Measurements from ENCODE around the gene SMIM9. TPM values are rescaled to one million over a fixed set of nuclear protein-coding genes. Genes with fewer than 3 reads are reported as not detected.
A peak's percentile ranks its signal among the peaks of the same experiment; 100 is the strongest.

SMIM9 gene
- total RNA-seq, 1 donor from 2014 or later, result not detected

DNA sequence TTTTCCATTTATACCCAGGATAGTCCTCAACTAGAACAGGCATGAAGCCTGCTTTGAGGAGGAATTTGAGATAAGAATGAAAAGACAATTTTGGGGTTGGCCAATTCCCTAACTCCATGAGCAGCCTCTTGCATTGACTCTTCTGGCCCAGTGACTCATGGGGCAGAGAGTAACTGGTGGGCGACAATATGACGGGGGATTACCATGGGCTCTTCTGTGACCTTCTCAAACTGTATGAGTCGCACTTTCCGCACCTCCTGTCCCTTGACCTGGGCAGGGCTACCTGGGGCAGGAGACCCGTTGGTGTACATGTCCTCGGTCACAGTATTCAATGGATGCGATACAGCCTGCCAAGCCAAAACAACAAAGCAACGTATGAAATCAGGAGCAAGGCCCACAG, 42.5 kb downstream of the SMIM9 start:
- ATAC-seq, result no peak
- intact Hi-C loops (cut with micrococcal nuclease), result no loop called here
- no peak for DNase-seq

DNA sequence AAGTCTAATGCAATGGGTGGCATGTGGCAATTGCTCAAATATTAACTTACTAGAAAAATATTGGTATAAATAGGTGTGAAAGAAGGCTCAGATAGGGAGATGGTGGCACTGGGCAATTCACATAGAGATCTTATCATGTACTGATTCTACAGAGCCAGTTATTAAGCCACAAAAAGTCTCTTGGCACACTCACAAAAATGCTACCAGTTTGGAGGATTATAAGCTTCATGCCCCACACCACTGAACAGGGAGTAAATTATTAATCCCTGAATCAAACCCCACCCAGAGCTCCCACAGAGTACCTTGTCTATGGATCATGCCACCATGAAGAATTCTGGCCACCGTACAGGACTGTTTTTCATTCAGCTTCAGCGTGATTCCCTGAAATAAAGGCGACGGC, 43.0 kb downstream of the SMIM9 start:
- DNase-seq, result no peak
- intact Hi-C loops (cut with micrococcal nuclease), result no loop called here
- ATAC-seq, result no peak

DNA sequence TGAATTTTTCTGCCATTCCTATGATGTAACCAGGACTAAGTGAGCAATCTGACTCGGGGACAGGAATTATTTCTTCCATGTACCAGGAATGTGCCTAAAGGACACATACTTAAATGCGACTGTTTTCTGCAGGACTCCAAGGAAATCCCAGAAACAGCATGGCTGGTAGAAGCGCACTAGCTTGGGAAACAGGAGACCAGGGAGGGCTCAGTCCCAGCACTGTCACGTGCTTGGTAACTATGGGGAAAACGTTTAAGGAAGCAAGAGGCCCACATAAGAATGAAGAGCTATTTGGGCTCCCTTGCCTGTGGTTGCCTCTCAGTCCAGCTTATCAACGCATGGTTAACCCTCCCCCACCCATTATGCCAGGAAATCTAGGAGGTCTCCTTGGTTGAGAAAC, 48.7 kb downstream of the SMIM9 start:
- no peak for ATAC-seq
- DNase-seq, result no peak
- intact Hi-C loops (cut with micrococcal nuclease), result no loop called here

DNA sequence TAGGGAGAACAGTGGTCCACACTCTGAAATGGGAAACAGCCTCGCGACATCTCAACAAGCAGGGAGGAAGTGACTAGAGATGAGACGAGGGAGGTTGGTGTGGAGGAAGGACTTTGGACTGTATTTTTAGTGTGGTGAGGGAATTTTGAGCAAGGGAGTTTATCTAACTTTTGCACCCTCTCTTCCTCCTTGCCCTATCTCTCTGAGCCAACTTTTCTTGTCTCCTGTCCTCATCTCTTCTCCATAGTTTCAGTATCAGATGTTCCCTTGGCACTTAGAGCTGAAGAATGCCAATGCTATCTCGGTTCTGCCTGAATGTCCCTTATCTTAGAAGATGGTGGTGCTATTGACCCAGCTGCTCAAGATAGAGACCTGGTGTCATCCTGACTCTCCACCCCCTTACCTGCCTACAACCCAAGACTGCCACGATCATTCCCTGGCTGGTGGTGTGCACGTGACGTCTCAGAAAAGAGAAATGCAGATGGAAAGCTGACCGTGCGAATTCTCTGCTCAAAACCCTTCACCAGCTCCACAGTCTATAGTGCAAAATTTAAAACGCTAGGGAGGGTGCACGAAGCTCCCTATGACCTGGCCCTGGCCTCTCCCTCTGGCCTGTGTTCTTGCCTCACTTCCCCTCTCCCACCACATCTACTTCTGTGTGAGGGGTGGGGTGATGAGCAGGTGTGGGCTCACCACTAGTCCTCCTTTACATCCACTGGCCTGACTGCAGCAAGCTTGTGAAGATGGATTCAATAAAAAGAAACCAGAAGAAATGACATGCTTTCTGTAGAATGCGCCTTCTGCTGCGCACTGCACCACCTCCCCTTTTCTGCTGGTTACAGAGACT, 50.1 kb downstream of the SMIM9 start:
- DNase-seq, result no peak
- intact Hi-C loops (cut with micrococcal nuclease), result no loop called here
- ATAC-seq, result no peak

DNA sequence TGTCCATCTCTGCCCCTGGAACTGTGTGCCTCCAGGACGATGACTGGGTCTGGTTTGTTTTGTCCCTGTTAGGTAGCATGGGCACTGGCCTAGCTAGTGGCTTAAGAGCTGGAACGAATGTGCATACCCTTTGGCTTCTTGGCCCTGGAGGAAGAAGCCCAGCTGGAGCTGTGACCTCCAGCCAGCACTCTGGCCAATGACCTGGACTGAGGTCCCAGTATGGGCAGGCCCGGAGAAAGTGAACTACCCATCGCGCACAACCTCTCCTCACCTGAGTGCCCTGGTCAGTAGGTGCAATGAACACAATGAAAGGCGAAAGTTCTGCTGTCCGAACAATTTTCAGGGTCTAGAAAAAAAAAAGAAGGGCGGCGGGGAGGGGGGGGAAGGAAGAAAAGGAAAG, 53.5 kb downstream of the SMIM9 start:
- DNase-seq, result no peak
- intact Hi-C loops (cut with micrococcal nuclease), result no loop called here
- no peak for ATAC-seq

DNA sequence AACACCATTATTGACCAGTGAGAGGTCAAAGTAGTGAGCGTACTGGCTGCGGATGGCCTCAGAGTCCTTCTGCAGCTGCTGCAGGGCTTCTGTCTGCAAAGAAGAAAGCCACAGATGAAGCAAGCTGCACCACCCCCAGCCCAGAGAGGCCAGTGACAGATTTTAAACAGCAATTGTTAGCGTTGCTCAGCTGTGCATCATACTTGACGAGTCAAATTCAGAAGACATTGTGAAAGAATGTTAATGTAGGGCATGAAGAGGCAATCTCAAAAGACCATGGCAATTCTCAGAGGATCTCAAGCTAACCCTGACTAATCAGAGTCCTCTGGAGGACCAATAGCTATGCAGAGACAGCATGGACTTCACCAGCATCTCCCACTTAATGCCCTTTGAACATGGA, 55.2 kb downstream of the SMIM9 start:
- ATAC-seq (no peak), DNase-seq (no peak)
- intact Hi-C loops (cut with micrococcal nuclease), result no loop called here

DNA sequence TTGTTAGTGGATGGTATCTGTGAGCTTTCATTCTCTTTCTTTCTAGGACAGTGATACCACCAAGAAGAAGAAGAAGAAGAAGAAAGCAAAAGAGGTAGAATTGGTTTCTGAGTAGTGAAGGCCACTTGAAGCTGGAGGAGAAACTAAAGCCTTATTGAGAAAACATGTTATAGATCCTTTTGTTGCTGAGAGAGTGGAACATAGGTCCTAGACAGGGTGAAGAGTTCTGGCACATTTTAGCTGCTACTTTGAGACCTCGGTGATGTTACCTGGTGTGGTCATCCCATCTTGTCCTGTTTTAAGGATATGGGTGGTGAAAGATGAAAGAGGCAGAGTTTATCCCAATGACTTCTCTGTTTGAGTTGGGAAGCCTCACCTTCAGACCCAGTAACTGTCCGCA, 57.7 kb downstream of the SMIM9 start:
- intact Hi-C loops (cut with micrococcal nuclease), result no loop called here
- ATAC-seq (no peak), DNase-seq (no peak)

DNA sequence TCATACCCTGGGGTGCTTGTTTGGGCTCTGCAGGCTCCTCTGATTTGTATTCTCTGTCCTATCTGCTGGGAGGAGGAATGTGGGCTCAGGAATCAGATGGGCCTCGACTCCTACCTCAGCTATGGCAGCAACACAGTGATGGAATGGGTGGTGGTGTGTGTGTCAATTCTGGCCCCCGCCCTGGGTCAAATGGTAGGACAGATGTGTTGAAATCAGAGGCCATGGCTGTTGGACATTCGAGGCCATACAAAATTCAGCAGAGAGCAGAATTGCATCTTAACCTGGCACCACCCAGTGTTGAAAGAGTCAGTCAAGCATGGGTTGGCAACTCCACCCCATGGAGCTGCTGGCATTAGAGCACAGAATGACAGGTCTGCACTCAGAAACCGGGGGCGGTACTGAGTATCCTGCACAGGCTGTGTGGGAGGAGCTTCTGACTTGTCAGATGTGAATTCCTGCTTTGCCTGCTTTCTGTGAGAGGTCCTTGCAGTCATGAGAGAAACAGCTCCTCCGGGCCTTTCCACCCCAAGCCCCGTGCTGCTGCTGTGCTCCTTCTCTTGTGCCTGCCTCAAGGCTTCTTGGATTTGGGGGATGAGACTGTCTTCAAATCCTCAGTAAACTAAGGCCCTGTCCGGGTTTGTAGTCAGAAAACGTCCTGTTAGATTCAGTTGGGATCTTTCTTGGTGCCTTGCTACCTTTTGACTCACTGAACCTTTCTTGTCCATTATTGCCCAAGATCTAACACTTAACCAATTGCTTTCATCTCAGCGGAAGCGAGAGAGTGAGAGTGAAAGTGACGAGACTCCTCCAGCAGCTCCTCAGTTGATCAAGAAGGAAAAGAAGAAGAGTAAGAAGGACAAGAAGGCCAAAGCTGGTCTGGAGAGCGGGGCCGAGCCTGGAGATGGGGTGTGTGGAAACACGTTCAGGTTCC, 58.8 kb downstream of the SMIM9 start:
- DNase-seq (peak; percentile 42), ATAC-seq (peak; percentile 95)
- intact Hi-C loops (cut with micrococcal nuclease), result no loop called here

DNA sequence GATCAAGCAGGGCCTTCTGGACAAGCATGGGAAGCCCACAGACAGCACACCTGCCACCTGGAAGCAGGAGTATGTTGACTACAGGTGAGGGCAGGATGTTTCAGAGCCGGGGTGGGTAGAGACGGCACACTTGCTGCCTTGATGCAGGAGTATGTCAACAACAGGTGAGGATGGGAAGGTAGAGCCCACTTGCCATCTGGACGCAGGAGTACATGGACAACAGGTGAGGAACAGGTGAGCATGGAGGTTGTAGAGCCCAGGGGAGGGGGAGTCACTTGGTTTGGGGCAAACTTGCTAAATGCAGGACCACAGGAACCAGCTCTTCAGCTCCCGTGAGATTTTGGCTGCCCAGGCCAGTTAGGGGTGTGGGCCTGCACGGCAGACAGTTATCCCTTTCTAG, 59.8 kb downstream of the SMIM9 start:
- DNase-seq (no peak), ATAC-seq (no peak)
- intact Hi-C loops (cut with micrococcal nuclease), result no loop called here

Other genes with a start within 250 kb of the SMIM9 start
- gene CTAG1A, start 249.5 kb downstream of the SMIM9 start, total RNA-seq, result not detected
- gene CTAG1B, start 215.4 kb downstream of the SMIM9 start, total RNA-seq, result not detected
- gene CTAG2, start 181.1 kb downstream of the SMIM9 start, total RNA-seq, result not detected
- gene GAB3, start 83.6 kb downstream of the SMIM9 start, total RNA-seq, result 14.1 TPM
- gene DKC1, start 71.8 kb downstream of the SMIM9 start, total RNA-seq, result 24.1 TPM
- 36.3 TPM for gene MPP1, start 29.2 kb downstream of the SMIM9 start, total RNA-seq
- 30.6 TPM for gene F8A1, start 51.7 kb upstream of the SMIM9 start, total RNA-seq
- 49.4 TPM for gene F8, start 188.1 kb upstream of the SMIM9 start, total RNA-seq
- gene FUNDC2, start 192.2 kb upstream of the SMIM9 start, total RNA-seq, result 389 TPM
- gene CMC4, start 236.5 kb upstream of the SMIM9 start, total RNA-seq, result 28.8 TPM
- gene MTCP1, start 236.5 kb upstream of the SMIM9 start, total RNA-seq, result 51.6 TPM
- 13.9 TPM for gene BRCC3, start 236.8 kb upstream of the SMIM9 start, total RNA-seq